Right lung (tissue), 5 donors: ENCODE results near the gene SYTL2. TPM values are rescaled to one million over a fixed set of nuclear protein-coding genes. Genes with fewer than 3 reads are reported as not detected.

ENCODE experiments used
- DNase-seq, 2 donors: peaks; one replicate each; pipeline ENCODE4 v3.0.0-alpha.2; 2013
- polyA plus RNA-seq, 5 donors: library from polyadenylated mRNA; unstranded; fragments of 120-200 nt; gene quantifications; one replicate each; pipeline versions ENCODE4 v1.2.1 to v1.2.3, GENCODE V29; 2013; ENCODE audit warnings: inconsistent platforms in 1 of 5, low replicate concordance in 1 of 5; ENCODE audit not compliant: insufficient read length in 5 of 5, insufficient read depth in 1 of 5

The SYTL2 gene
- polyA plus RNA-seq, 5 donors = 24.1 to 72.1 (median 53.6) TPM

DNA sequence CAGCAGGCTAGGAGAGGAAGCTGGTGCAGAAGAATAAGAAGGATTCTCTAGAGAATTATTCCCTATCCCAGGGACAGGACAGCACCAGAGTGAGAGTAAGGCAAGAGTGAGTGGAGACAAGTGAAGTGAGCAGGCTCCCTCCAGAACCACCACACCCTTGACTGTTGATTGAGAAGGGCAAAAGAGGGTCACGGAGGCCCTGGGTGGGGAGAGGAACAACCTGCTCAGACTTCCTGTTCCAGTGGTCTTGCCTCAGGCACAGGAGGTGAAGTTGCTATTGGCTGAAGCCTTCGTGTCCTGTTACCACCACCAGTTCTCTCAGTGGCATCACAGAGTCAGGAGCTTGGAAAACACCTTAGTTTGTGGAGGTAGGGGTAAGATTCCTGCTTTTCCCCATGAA lies 73.2 kb downstream of the SYTL2 start:
- DNase-seq = no peak

DNA sequence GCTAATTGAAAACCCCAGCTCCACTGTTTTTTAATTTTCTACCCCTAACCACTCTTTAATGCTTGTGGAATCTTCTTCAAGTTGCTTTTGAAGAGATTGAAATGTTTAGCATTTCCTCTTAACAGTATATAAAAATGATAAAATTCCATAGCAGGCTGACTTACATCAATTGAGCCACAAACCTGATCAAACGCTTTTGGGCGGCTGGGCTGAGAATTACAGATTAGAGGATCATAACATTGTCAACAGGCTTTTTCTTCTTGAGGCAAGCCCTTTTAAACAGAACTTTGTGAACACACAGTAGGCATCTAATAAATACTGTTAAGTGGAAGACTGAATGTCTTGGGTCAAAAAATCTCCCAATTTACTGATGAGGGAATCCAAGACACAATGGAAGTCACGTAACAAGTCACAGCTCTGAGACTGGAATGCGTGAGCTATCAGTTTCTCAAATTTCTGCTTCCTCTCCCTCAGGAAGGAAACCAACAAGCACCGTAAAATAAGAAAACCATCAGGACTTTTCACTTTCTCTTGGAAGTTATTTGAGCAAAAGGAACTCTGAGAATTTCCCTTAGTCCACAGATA lies 75.0 kb downstream of the SYTL2 start:
- DNase-seq = peak in 1 of 2 donors; percentile 61

DNA sequence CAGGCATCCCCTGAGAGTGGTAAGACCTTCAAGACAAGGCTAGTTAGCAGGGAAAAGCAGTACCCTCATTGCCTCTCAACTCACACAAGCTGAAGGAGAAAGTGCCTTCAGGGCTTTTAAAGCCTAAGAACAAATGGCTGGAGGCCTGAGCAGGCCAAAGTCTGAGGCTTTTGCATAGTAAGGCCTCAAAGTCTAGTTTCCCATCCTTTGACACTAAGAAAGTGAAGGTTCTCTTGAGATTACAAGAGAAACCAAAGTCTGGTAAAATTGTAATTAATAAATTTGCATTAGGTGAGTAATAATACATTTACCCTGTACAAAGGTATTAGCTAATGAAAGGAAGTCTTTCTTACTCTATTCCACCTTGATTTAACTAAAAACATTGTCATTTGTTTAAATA lies 78.0 kb downstream of the SYTL2 start:
- no peak for DNase-seq

DNA sequence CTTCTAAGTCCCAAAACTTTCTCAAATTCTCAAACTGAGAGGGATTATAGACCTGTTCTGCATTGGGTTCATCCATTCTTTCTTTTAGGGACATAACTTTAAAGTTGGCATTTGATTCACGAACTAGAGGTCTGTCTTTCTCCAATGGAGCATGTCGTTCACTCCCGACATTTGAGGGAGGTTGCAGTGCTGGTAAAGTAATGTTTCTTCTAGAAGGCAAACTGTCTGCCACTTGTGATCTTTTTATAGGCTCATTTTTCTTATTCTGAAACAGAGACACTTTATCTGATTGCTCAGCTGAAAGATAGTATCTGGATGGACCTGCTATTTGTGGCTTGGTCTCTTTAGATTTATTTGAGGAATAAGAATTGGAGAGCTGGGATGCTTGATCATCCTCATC lies 84.6 kb downstream of the SYTL2 start:
- DNase-seq = no peak

DNA sequence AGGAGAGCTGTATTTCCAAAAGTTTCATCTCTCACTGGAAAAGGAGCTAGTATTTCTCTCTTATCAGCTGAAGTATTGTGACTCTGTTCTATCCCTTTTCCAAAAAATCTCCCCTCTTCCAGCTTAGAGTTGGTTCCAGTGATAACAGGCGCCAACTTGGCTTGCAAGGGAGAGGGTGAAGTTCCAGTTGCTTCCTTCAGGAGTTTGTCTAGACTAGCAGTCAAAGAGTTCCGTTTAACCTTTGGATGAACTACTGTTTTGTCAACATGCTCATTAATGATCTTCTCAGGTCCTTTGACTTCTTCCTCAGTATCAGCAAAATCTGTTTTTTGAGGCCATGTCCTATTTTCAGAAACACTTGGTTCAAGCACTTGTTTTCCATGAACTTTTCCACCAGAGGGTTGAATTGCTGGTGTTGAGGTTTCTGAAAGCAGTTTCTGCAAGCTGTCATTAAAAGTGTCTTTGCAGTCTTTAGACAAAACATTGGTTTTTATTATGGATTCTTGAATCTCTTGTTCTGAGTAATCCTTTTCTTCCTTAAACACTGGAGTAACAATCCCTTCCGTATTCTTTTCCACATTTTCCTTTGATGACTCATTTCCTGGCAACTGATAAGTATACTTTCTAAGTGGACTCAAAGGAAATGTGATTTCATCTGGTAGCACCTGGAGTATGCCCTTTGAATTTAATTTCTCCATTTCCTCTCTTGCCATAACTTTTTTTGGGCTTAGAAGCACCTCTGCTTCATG lies 85.3 kb downstream of the SYTL2 start:
- DNase-seq = no peak

DNA sequence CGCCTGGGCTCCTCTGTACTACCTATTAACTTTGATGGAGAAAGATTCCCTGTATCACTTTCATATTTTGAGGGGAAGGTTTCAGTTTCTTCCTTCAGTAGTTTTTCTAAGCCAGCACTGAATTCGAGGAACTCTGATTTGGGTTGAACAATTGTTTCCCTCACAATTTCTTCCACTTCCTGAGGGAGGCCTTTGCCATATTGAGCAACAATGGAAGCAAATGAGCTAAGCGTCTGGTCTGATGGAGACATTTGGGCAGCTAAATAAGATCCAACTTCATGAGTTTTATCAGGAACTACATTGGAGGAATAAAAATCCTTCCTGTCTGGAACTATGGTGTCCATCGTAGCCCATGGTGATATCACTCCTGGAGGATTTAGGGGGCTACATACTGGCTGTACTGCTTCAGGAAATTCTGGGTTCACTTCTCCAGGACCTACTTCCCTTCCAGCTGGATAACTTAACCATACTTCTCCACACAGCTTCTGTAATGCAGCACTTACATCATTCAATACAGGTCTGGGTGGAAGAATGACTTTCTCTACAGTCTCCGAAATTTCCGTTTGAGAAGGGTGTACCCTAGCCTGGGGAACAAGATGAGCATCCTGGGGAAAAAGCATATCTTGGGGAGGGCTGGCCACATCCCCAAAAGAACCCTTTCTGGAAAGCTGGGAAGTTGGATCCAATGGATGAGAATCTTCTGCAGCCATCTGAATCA lies 86.0 kb downstream of the SYTL2 start:
- no peak for DNase-seq

DNA sequence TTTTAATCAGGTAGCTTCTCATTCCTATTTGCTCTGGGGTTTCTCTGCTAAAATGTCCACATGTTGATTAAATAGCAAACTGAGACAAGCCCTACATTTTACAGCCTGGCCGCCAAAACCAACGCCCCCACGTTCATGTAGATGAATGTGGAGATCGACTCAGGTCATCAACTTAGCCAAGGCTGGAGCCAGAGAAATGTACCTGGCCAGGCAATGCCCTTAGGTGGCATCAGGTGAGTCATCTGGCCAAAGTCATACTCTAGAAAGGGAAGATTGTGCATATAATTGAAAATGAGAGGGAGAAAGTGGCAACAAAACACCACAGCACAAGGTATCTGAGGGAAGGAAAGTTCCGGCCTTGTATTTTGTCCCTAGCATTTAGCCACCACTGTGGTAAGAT lies 87.9 kb downstream of the SYTL2 start:
- DNase-seq = no peak

DNA sequence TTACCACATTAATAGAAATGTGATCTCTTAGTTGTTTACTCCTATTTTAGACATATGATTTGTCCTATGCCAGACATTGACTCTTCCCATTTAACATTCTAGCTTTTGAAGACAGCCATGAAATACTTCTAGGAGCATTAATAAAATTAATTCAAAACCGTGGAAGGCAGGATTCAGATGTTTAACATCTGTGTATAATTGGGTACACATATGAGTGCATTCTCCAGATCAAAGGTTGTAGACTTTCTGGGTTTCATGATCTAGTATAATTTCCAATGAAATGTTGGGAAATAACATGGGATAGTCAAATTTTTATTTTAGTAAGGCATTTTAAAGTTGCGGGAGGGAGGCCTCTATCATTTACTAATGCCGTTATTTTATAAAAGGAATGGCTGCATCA lies 89.8 kb downstream of the SYTL2 start:
- DNase-seq = no peak

DNA sequence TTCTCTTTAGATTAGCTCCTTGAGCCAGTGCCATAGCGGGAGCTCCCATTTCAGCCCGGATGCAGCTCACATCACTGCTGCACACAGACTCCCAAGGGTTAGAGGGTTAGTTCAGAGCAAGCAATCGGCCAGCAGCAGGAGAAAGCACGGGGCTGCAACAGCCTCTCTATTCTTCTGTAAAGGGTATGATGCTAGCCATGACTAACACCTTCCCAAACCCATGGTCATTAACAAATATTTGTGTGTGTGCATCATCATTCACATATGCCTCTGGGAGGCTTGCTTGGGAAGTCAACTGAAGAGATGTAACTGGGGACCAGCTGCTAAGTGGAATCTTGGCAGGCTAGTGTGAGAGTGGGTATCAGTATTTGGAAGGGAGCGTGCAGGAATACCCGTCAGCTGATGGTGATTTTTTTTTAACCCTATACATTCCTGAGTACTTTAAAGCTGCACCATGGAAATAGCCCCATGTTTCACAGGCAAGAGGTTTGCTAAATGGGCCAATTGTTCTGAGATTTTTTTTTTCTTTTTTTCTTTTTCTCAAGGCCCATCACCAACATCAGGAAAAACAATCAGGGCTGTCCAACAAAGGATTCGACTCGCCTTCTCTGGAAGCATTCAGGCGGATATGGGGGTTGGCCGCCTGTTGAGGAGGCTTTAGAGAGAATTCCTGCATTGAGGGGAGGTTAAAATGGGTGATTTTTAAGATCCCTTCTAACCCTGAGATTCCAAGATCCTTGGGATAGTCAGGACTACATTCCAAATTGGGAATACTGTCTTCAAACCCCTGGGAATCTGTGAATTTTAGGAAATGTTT lies 91.7 kb downstream of the SYTL2 start:
- DNase-seq = peak; percentile 59 to 75

DNA sequence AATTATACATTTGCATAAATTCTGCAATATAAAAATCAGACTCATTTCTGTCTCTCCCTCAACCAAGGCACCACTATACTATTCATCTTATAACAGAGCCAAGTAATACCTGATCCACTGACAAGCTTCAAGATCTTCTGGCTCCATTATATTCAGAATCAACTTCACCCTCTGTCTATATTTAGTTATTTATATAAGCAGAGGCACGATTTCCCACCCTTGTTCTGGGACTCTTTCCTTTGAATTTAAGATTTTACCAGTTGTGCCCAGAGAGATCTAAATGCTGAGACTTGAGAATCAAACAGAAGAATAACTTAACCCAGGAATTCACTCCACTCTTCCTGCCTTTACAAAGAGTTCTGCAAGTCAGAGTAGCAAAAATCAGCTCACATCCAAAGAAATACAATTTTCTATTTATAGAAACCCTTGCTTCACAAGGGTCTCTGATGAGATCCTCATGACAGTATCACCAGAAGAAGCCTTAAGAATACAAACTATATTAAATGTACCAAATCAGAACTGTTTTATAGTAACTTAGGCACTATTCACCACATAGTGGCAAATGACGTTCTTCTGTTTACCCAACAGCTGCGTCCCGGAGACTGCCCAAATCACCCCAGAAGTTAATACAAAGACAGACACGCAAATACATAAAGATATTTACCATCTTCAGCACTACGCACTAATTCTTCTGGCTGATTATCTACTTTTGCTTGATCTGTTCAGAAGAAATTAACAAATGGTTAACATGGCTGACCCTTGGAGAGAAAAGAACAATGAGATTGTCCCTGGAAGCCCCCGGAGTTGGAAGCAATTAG lies 92.6 kb downstream of the SYTL2 start:
- peak in 1 of 2 donors; percentile 14 for DNase-seq

DNA sequence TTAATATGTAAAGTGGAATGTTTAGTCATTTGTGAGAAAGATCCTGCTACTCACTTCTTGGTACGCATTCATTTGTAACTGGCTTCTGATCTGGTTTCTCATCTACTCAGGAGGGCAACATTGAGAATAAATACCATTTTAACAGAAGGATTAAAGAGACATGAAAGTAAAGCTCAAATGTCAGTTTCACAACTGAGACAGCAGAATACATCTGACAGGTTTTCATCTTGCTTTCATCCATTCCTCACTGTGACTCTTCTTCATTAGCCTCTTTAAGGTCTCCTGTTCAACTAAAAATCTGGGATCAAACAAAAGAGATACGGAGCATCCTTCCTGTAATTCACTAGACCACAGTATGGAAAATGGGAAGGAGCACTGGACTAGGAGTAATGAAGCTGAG lies 93.5 kb downstream of the SYTL2 start:
- DNase-seq = no peak

DNA sequence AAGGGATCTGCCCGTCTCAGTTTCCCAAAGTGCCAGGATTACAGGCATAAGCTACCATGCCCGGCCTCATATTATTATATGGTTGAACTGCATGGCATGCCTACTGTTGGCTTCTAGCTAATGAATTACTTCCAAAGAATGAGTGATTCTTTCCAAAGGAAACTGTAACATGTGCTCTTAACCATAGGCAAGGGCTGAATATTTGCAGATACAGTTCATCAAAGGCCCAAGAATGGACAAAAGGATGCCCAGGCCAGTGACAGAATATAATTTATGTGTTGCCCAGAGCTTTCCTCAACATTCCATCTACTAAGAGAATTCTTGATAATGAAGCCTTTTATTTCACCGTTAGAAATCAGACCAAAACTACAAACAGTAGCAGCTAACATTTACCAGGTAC lies 98.0 kb downstream of the SYTL2 start:
- no peak for DNase-seq

DNA sequence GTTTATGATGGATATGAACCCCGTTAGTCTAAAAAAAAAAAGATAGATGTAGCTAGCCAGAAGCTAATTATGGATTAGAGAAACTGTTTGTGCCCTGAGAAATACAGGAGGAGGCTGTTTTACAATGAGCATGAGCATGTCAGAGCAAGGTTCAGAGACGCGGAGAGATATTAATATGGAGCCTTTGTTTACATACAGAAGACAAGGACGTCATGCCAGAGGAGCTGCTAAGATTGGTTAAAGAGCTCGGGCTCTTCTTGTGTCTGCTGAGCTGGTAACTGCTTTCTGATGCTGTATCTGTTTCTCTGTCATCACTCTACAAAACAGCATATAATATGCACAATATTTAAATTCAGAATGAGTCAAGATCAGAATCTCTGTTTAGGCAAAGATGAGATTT lies 100.0 kb downstream of the SYTL2 start:
- no peak for DNase-seq

DNA sequence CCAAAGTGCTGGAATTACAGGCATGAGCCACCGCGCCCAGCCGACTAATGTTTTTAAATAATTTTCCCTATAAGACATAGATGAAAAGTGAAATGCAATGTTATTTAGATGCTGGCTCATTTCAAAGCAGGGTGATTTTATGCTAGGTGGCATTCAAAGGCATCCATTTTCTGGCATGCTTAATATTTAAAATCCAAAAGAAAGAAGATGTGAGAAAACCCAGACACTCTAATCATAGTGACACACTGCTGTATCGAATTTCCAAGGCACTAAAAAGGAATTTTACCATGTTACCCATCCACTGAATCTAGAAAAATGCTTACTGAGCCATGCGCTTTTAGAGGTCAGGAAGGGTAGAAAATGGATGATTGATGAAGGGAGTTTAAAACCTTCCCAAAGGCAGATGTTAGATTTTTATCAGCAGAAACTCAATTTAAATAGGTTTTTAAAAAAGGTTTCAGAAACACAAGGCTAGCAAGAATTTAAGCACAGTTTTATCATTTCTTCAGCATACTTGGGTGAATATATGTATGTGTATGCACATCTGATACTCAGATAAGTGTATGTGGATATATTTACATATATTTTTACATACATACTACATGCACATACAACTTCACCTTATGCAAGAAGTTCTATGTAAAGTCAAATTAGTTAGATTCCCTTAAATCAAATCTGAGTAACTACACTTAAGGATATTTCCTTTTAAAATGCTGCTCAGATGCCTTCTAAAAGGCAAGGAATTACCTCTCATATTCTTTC lies 100.8 kb downstream of the SYTL2 start:
- no peak for DNase-seq

DNA sequence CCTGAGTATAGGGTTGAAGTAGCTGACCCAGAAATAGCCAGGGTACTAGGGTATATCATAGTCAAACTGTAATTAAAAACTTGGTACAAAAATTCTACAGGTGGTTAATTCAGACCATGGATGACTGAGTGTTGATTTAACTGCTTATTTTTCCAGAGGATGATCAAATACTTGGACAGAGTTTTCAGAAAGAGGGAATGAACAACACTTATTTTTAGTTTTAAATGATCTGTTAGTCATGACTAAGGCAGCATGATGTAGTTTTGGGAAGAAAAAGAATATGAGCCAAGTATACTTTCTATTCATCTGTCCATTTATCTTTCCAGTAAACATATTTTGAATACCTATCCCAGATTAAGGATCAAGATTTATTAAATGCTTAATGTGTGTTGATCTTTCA lies 105.1 kb downstream of the SYTL2 start:
- DNase-seq = no peak

DNA sequence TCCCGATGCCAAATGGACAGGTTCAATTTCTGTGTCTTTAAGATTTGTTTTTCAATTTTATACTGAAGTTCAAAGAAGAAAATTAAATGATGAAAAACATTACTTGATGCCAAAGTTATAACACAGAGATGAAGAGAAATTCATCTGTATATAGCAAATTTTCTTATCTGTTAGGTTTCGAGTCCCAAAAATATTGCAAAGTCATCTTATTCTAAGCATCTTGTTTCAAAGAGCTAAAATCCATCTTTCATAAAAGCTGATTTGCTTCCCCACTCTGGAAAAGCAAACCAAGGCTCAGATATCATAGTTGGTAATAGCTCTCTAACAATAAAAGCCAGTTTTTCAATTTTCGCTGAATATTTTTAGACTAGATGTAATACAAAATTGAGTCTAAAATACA lies 106.0 kb downstream of the SYTL2 start:
- DNase-seq = no peak

DNA sequence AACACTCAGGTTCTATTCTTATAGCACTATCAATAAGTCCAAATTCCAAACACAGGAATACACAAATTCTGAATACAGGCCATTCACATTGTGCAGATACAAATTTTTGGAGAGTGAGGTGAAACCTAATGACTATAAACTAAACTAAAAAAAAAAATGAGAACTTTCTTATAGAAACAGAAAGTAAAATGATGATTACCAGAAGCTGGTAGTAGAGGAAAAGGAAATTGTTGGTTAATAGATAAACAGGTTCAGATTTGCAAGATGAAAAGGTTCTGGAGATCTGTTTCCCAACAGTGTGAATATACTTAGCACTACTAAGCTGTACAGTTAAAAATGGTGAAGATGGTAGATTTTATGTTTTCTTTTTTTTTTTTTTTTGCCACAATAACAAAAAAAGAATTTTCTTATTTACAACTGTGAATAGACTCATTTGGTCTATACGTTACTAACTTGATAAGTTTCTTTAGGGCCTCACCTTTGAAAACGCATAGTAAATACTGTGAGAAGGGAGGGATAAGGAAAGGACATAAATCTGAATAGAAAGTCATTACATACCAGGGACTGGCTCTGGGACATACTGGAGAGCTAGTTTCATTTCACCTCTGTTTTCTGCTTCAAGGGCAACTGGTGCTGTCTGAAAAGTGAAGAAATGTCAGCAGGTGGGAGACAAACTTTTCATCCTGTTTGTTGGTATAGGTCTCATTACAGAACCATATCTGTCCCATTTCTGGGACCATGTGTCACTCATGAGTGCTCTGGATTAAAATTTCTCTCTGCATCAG lies 110.8 kb downstream of the SYTL2 start:
- DNase-seq = no peak

DNA sequence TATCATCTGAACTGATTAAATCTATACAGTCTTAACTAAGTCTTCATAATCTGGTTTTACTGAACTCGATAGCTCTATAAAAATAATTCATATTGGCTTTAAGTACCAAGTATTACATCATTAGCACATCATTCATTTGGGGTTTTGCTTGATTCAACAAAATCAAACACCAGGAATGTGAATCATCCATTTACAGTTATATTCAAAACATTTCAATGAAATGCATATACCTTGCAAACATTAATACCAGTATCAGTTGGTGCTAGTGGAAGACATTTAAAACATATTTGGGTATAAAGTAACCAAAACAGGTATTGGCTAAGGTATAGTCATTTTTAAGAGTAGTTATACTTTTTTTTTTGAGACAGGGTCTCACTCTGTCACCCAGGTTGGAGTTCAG lies 112.7 kb downstream of the SYTL2 start:
- no peak for DNase-seq

DNA sequence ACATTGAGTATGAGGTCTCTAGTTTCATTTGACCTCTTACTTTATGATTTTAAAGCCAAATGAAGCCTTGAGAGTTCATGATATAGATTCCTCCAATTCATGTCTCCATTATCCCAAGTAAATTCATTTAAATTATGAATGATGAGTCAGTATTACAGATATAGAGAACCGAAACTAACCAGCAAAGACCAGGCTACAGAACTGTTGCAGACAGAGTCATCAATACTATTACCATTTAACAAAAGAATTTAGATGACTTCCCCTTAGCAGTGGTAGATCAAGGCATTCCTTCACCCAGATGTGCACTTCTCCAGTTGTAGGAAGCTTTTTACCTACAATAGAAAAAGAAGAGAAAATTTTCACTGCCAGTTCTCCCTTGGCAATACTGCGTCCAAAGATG lies 113.2 kb downstream of the SYTL2 start:
- no peak for DNase-seq

DNA sequence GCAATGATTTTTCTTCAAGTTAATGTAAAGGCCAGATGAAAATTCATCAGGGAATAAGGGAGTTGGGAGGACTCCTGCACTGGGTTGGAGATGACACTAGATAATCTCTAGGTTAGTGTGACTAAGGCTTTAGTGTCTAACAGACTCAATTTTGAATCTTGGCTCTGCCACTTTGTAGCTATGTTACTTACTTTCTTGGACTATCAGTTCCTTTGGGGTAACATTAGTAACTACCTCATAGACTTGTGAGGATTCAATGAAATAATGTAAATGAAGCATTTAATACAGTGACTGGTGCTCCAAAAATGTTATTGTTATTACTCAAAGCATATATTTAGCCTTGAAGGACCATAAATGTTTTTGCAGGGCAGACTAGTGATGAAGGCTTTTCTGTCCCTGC lies 115.4 kb downstream of the SYTL2 start:
- no peak for DNase-seq
